A673 (cell line): ENCODE results near the gene ZBTB16. TPM values are rescaled to one million over a fixed set of nuclear protein-coding genes. Genes with fewer than 3 reads are reported as not detected.

ENCODE experiments used
- BruUV-seq: library from RNA; stranded (reverse); fragments of 400-500 nt; replicated peaks from 2 replicates; lab custom pipeline; 2021; lab: Mats Ljungman, UMichigan
- CTCF ChIA-PET: fragments of 300-600 bp; sonication (Branson Sonifier 250); formaldehyde crosslinking; loops from one replicate; lab custom pipeline; 2022; ENCODE audit warnings: antibody characterized with exemption; lab: Charles Lee
- POLR2A ChIA-PET: fragments of 300-600 bp; sonication (Branson Sonifier 250); formaldehyde crosslinking; loops from one replicate; lab custom pipeline; 2022; ENCODE audit warnings: antibody characterized with exemption; ENCODE audit not compliant: low non-redundant PET; lab: Charles Lee
- DNase-seq: peaks from one replicate; pipeline ENCODE4 v3.0.0-alpha.2; 2015; ENCODE audit warnings: low spot score
- H3K27ac ChIP-seq: fragments of 200-600 bp; sonication (generic); 2 replicates; pipeline ENCODE4 v1.5.1; 2016; ENCODE audit warnings: mixed run types, low read depth, mild to moderate bottlenecking, mixed read lengths, antibody characterized with exemption, low read length; ENCODE audit not compliant: poor library complexity, severe bottlenecking
- H3K27me3 ChIP-seq: fragments of 200-600 bp; sonication (generic); replicated peaks from 2 replicates; pipeline ENCODE4 v1.6.1; 2017; ENCODE audit warnings: mixed run types, low read depth, mild to moderate bottlenecking, mixed read lengths, antibody characterized with exemption, low read length; ENCODE audit not compliant: insufficient read depth, poor library complexity
- H3K36me3 ChIP-seq: fragments of 200-600 bp; sonication (generic); 2 replicates; pipeline ENCODE4 v1.6.1; 2016; ENCODE audit warnings: mixed run types, mild to moderate bottlenecking, mixed read lengths, antibody characterized with exemption, low read length; ENCODE audit not compliant: insufficient read depth, poor library complexity, severe bottlenecking
- H3K4me1 ChIP-seq: fragments of 200-600 bp; sonication (generic); 2 replicates; pipeline ENCODE4 v1.6.1; 2017; ENCODE audit warnings: mixed run types, mild to moderate bottlenecking, mixed read lengths, antibody characterized with exemption, low read length; ENCODE audit not compliant: insufficient read depth, poor library complexity, severe bottlenecking
- H3K4me3 ChIP-seq: fragments of 200-600 bp; sonication (generic); 2 replicates; pipeline ENCODE4 v1.5.1; 2016; ENCODE audit warnings: low read depth, mixed run types, mild to moderate bottlenecking, mixed read lengths, low read length; ENCODE audit not compliant: poor library complexity, severe bottlenecking
- H3K9me3 ChIP-seq: fragments of 200-600 bp; sonication (generic); 2 replicates; pipeline ENCODE4 v1.6.1; 2016; ENCODE audit warnings: mixed run types, low read depth, mild to moderate bottlenecking, mixed read lengths, antibody characterized with exemption, low read length; ENCODE audit not compliant: poor library complexity, severe bottlenecking
- EZH2 ChIP-seq: fragments of 200-600 bp; sonication (generic); IDR thresholded peaks from 2 replicates; pipeline ENCODE4 v1.6.1; 2017; ENCODE audit warnings: borderline replicate concordance, low read depth, mild to moderate bottlenecking, mixed read lengths, antibody characterized with exemption, low read length; ENCODE audit not compliant: poor library complexity, severe bottlenecking
- intact Hi-C: fragments of 100-400 bp; cut with micrococcal nuclease; formaldehyde crosslinking; loops from one replicate; pipeline ENCODE4 v1.10.0; 2022; ENCODE audit not compliant: unreplicated experiment
- total RNA-seq: library from RNA; stranded (reverse); gene quantifications from 2 replicates; pipeline ENCODE4 v1.2.3, GENCODE V29; 2021
- TF ChIP-seq, protein P1 (sequence below): fragments of 300-800, 200-600 bp; sonication (generic); conservative IDR thresholded peaks from 2 replicates; pipeline ENCODE4 v1.5.1; 2017; ENCODE audit warnings: low read depth, mild to moderate bottlenecking, antibody characterized with exemption, low read length, moderate library complexity, mixed read lengths

Gene ZBTB16
- total RNA-seq, 1 experiment from 2014 or later, result 12.0 TPM

DNA sequence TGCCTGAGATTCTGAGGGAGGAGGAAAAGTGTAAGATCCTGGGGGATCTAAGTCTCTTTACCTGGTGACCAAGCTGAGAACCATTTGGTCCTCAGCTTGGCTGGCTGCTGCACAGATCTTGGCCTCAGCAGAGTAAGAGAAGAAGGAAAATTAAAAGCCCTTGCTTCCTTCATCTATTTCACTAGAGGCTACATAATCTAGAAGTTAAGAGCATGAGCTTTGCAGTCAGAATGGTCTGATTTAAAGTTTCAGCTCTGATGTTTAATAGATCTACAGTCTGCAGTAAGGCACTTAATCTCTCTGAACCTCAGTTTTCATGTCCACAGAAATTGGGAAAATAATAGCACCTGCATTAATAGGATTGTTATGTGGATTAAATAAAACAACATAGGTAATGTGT, 3.1 kb upstream of the ZBTB16 start:
- intact Hi-C loops, result no loop called here
- Histone ChIP-seq H3K9me3 (no peaks in the 10 kb centered on the region), H3K4me3 (no peak overlapping the region), H3K4me1 (peaks cover 20% of the 10 kb centered on the region), H3K27me3 (peaks cover 22% of the 10 kb centered on the region), H3K27ac (no peak overlapping the region), H3K36me3 (no peaks in the 10 kb centered on the region)
- TF ChIP-seq, protein P1, sequence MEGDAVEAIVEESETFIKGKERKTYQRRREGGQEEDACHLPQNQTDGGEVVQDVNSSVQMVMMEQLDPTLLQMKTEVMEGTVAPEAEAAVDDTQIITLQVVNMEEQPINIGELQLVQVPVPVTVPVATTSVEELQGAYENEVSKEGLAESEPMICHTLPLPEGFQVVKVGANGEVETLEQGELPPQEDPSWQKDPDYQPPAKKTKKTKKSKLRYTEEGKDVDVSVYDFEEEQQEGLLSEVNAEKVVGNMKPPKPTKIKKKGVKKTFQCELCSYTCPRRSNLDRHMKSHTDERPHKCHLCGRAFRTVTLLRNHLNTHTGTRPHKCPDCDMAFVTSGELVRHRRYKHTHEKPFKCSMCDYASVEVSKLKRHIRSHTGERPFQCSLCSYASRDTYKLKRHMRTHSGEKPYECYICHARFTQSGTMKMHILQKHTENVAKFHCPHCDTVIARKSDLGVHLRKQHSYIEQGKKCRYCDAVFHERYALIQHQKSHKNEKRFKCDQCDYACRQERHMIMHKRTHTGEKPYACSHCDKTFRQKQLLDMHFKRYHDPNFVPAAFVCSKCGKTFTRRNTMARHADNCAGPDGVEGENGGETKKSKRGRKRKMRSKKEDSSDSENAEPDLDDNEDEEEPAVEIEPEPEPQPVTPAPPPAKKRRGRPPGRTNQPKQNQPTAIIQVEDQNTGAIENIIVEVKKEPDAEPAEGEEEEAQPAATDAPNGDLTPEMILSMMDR, result no peak
- no peak for TF ChIP-seq EZH2
- ChIA-PET POLR2A (no interaction called here), CTCF (interaction anchor here (1.1 kb wide), 1 partner anchor 205 kb away, joined by 3 read pairs; no protein-coding TSS in a partner anchor)
- DNase-seq, result no peak
- no TSS peak for BruUV-seq

DNA sequence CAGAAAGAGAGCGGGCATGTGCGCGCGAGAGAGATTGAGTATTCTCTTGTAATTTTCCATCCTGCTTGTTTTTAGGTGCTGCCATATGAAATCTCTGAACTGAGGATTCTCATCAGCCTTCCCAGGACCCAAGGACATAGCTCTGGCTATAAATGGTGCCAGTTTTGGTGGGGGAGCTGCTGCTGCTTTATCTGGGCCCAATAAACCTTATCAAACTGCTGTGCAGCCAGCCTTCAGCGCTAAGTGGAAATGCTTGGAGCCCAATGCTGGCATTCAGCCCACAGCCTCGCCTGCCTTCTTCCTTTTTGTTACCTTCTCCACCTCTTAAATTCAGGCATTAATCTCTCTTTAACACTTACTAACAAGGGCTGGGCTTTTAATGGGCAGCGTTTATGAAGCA, 2.4 kb upstream of the ZBTB16 start:
- no peaks in the 10 kb centered on the region for H3K36me3 ChIP-seq
- BruUV-seq, result no TSS peak
- no peak overlapping the region for H3K27ac ChIP-seq
- intact Hi-C loops, result no loop called here
- no peak for DNase-seq
- CTCF ChIA-PET, result no interaction called here
- no peak for TF ChIP-seq EZH2
- TF ChIP-seq, protein P1, result no peak
- peaks cover 27% of the 10 kb centered on the region for H3K27me3 ChIP-seq
- no peaks in the 10 kb centered on the region for H3K9me3 ChIP-seq
- H3K4me1 ChIP-seq, result peaks cover 24% of the 10 kb centered on the region
- H3K4me3 ChIP-seq, result no peak overlapping the region
- POLR2A ChIA-PET, result no interaction called here

DNA sequence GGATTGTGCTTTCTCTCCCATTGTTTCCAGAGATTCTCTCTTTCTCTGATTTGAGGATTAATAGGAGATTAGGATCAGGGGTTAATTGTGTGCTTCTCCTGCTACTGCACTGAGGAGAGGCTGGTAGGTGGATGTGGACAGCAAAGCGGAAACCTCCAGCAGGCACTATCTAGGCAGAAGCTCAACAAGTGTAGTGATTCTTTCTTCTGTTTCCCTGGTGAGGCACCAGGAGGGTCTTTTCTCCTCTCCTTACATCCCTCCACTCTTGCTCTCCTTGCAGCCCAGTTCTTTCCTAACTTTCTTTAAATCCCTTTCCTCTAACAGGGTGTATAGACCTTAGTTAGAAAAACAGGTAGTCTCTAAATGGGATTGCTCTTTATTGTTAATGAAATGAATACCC, 1.9 kb upstream of the ZBTB16 start:
- POLR2A ChIA-PET, result no interaction called here
- CTCF ChIA-PET, result no interaction called here
- peaks cover 27% of the 10 kb centered on the region for H3K27me3 ChIP-seq

More for the DNA sequence above, 1.9 kb upstream of the ZBTB16 start:
- intact Hi-C loops, result no loop called here
- no peak for TF ChIP-seq EZH2
- TF ChIP-seq, protein P1, result no peak
- no peak overlapping the region for H3K27ac ChIP-seq
- H3K4me3 ChIP-seq, result no peak overlapping the region
- no peaks in the 10 kb centered on the region for H3K36me3 ChIP-seq
- BruUV-seq, result no TSS peak
- peaks cover 24% of the 10 kb centered on the region for H3K4me1 ChIP-seq
- H3K9me3 ChIP-seq, result no peaks in the 10 kb centered on the region
- no peak for DNase-seq
